Measurements from ENCODE around the gene SAFB2.

SAFB2 gene

GRCh38 chr19:5655412-5655811, 32.8 kb upstream of the SAFB2 start:
- no peak overlapping the region for H3K4me3 ChIP-seq (ENCODE audit: low read length in 2 of 2)
- no peaks in the 10 kb centered on the region for H3K27me3 ChIP-seq (ENCODE audit: control insufficient read depth in 2 of 2, insufficient read depth in 2 of 2, low read length in 2 of 2)
- H3K9me3 ChIP-seq (ENCODE audit: control insufficient read depth in 2 of 2, low read length in 2 of 2), result no peaks in the 10 kb centered on the region
- no peak overlapping the region for H3K9ac ChIP-seq (ENCODE audit: low read depth in 1 of 2, low read length in 2 of 2)
- H3K4me1 ChIP-seq (ENCODE audit: control insufficient read depth in 2 of 2, insufficient read depth in 2 of 2, low read length in 2 of 2), result no peaks in the 10 kb centered on the region
- peaks cover 62 to 71% of the 10 kb centered on the region in 2 donors for H3K36me3 ChIP-seq (ENCODE audit: control insufficient read depth in 2 of 2, insufficient read depth in 2 of 2, low read length in 2 of 2)
- H3K27ac ChIP-seq (ENCODE audit: low read depth in 2 of 2, low read length in 2 of 2), result no peak overlapping the region

GRCh38 chr19:5654931-5655330, 32.4 kb upstream of the SAFB2 start:
- Histone ChIP-seq H3K27me3 (ENCODE audit: control insufficient read depth in 2 of 2, insufficient read depth in 2 of 2, low read length in 2 of 2) (no peaks in the 10 kb centered on the region), H3K4me3 (ENCODE audit: low read length in 2 of 2) (no peak overlapping the region), H3K36me3 (ENCODE audit: control insufficient read depth in 2 of 2, insufficient read depth in 2 of 2, low read length in 2 of 2) (peaks cover 64 to 71% of the 10 kb centered on the region in 2 donors), H3K4me1 (ENCODE audit: control insufficient read depth in 2 of 2, insufficient read depth in 2 of 2, low read length in 2 of 2) (no peaks in the 10 kb centered on the region), H3K27ac (ENCODE audit: low read depth in 2 of 2, low read length in 2 of 2) (no peak overlapping the region), H3K9ac (ENCODE audit: low read depth in 1 of 2, low read length in 2 of 2) (no peak overlapping the region), H3K9me3 (ENCODE audit: control insufficient read depth in 2 of 2, low read length in 2 of 2) (no peaks in the 10 kb centered on the region)

- Histone ChIP-seq H3K9ac (ENCODE audit: low read depth in 1 of 2, low read length in 2 of 2) (no peak overlapping the region), H3K27me3 (ENCODE audit: control insufficient read depth in 2 of 2, insufficient read depth in 2 of 2, low read length in 2 of 2) (no peaks in the 10 kb centered on the region), H3K9me3 (ENCODE audit: control insufficient read depth in 2 of 2, low read length in 2 of 2) (no peaks in the 10 kb centered on the region), H3K36me3 (ENCODE audit: control insufficient read depth in 2 of 2, insufficient read depth in 2 of 2, low read length in 2 of 2) (peaks cover 65 to 78% of the 10 kb centered on the region in 2 donors), H3K4me3 (ENCODE audit: low read length in 2 of 2) (no peak overlapping the region), H3K4me1 (ENCODE audit: control insufficient read depth in 2 of 2, insufficient read depth in 2 of 2, low read length in 2 of 2) (no peaks in the 10 kb centered on the region), H3K27ac (ENCODE audit: low read depth in 2 of 2, low read length in 2 of 2) (no peak overlapping the region)
Measured at GRCh38 chr19:5652261-5652660, 29.7 kb upstream of the SAFB2 start.

- no peaks in the 10 kb centered on the region for H3K27me3 ChIP-seq (ENCODE audit: control insufficient read depth in 2 of 2, insufficient read depth in 2 of 2, low read length in 2 of 2)
- H3K27ac ChIP-seq (ENCODE audit: low read depth in 2 of 2, low read length in 2 of 2), result no peak overlapping the region
- H3K4me1 ChIP-seq (ENCODE audit: control insufficient read depth in 2 of 2, insufficient read depth in 2 of 2, low read length in 2 of 2), result no peaks in the 10 kb centered on the region
- no peak overlapping the region for H3K9ac ChIP-seq (ENCODE audit: low read depth in 1 of 2, low read length in 2 of 2)
- peaks cover 74 to 82% of the 10 kb centered on the region in 2 donors for H3K36me3 ChIP-seq (ENCODE audit: control insufficient read depth in 2 of 2, insufficient read depth in 2 of 2, low read length in 2 of 2)
- no peaks in the 10 kb centered on the region for H3K9me3 ChIP-seq (ENCODE audit: control insufficient read depth in 2 of 2, low read length in 2 of 2)
- H3K4me3 ChIP-seq (ENCODE audit: low read length in 2 of 2), result no peak overlapping the region
Measured at GRCh38 chr19:5651361-5651760, 28.8 kb upstream of the SAFB2 start.

- Histone ChIP-seq H3K36me3 (ENCODE audit: control insufficient read depth in 2 of 2, insufficient read depth in 2 of 2, low read length in 2 of 2) (peaks cover 77 to 86% of the 10 kb centered on the region in 2 donors), H3K4me1 (ENCODE audit: control insufficient read depth in 2 of 2, insufficient read depth in 2 of 2, low read length in 2 of 2) (no peaks in the 10 kb centered on the region), H3K27me3 (ENCODE audit: control insufficient read depth in 2 of 2, insufficient read depth in 2 of 2, low read length in 2 of 2) (no peaks in the 10 kb centered on the region), H3K27ac (ENCODE audit: low read depth in 2 of 2, low read length in 2 of 2) (no peak overlapping the region), H3K9ac (ENCODE audit: low read depth in 1 of 2, low read length in 2 of 2) (no peak overlapping the region), H3K9me3 (ENCODE audit: control insufficient read depth in 2 of 2, low read length in 2 of 2) (no peaks in the 10 kb centered on the region), H3K4me3 (ENCODE audit: low read length in 2 of 2) (no peak overlapping the region)
Measured at GRCh38 chr19:5648464-5648863, 25.9 kb upstream of the SAFB2 start.

GRCh38 chr19:5646703-5647102, 24.1 kb upstream of the SAFB2 start:
- Histone ChIP-seq H3K27me3 (ENCODE audit: control insufficient read depth in 2 of 2, insufficient read depth in 2 of 2, low read length in 2 of 2) (no peaks in the 10 kb centered on the region), H3K9me3 (ENCODE audit: control insufficient read depth in 2 of 2, low read length in 2 of 2) (no peaks in the 10 kb centered on the region), H3K4me3 (ENCODE audit: low read length in 2 of 2) (no peak overlapping the region), H3K4me1 (ENCODE audit: control insufficient read depth in 2 of 2, insufficient read depth in 2 of 2, low read length in 2 of 2) (no peaks in the 10 kb centered on the region), H3K9ac (ENCODE audit: low read depth in 1 of 2, low read length in 2 of 2) (no peak overlapping the region), H3K27ac (ENCODE audit: low read depth in 2 of 2, low read length in 2 of 2) (no peak overlapping the region), H3K36me3 (ENCODE audit: control insufficient read depth in 2 of 2, insufficient read depth in 2 of 2, low read length in 2 of 2) (peaks cover 74 to 86% of the 10 kb centered on the region in 2 donors)

GRCh38 chr19:5645409-5645808, 22.8 kb upstream of the SAFB2 start:
- Histone ChIP-seq H3K4me1 (ENCODE audit: control insufficient read depth in 2 of 2, insufficient read depth in 2 of 2, low read length in 2 of 2) (no peaks in the 10 kb centered on the region), H3K36me3 (ENCODE audit: control insufficient read depth in 2 of 2, insufficient read depth in 2 of 2, low read length in 2 of 2) (peaks cover 66 to 78% of the 10 kb centered on the region in 2 donors), H3K9me3 (ENCODE audit: control insufficient read depth in 2 of 2, low read length in 2 of 2) (no peaks in the 10 kb centered on the region), H3K27me3 (ENCODE audit: control insufficient read depth in 2 of 2, insufficient read depth in 2 of 2, low read length in 2 of 2) (no peaks in the 10 kb centered on the region), H3K27ac (ENCODE audit: low read depth in 2 of 2, low read length in 2 of 2) (no peak overlapping the region), H3K9ac (ENCODE audit: low read depth in 1 of 2, low read length in 2 of 2) (no peak overlapping the region), H3K4me3 (ENCODE audit: low read length in 2 of 2) (no peak overlapping the region)

GRCh38 chr19:5644037-5644436, 21.5 kb upstream of the SAFB2 start:
- Histone ChIP-seq H3K36me3 (ENCODE audit: control insufficient read depth in 2 of 2, insufficient read depth in 2 of 2, low read length in 2 of 2) (peaks cover 59 to 69% of the 10 kb centered on the region in 2 donors), H3K4me1 (ENCODE audit: control insufficient read depth in 2 of 2, insufficient read depth in 2 of 2, low read length in 2 of 2) (no peaks in the 10 kb centered on the region), H3K9me3 (ENCODE audit: control insufficient read depth in 2 of 2, low read length in 2 of 2) (no peaks in the 10 kb centered on the region), H3K27me3 (ENCODE audit: control insufficient read depth in 2 of 2, insufficient read depth in 2 of 2, low read length in 2 of 2) (no peaks in the 10 kb centered on the region), H3K4me3 (ENCODE audit: low read length in 2 of 2) (no peak overlapping the region), H3K9ac (ENCODE audit: low read depth in 1 of 2, low read length in 2 of 2) (no peak overlapping the region), H3K27ac (ENCODE audit: low read depth in 2 of 2, low read length in 2 of 2) (no peak overlapping the region)

GRCh38 chr19:5643060-5643459, 20.5 kb upstream of the SAFB2 start:
- Histone ChIP-seq H3K36me3 (ENCODE audit: control insufficient read depth in 2 of 2, insufficient read depth in 2 of 2, low read length in 2 of 2) (peaks cover 54 to 64% of the 10 kb centered on the region in 2 donors), H3K27ac (ENCODE audit: low read depth in 2 of 2, low read length in 2 of 2) (no peak overlapping the region), H3K4me1 (ENCODE audit: control insufficient read depth in 2 of 2, insufficient read depth in 2 of 2, low read length in 2 of 2) (no peaks in the 10 kb centered on the region), H3K9ac (ENCODE audit: low read depth in 1 of 2, low read length in 2 of 2) (no peak overlapping the region), H3K4me3 (ENCODE audit: low read length in 2 of 2) (no peak overlapping the region), H3K9me3 (ENCODE audit: control insufficient read depth in 2 of 2, low read length in 2 of 2) (no peaks in the 10 kb centered on the region), H3K27me3 (ENCODE audit: control insufficient read depth in 2 of 2, insufficient read depth in 2 of 2, low read length in 2 of 2) (no peaks in the 10 kb centered on the region)

- Histone ChIP-seq H3K9ac (ENCODE audit: low read depth in 1 of 2, low read length in 2 of 2) (no peak overlapping the region), H3K27me3 (ENCODE audit: control insufficient read depth in 2 of 2, insufficient read depth in 2 of 2, low read length in 2 of 2) (no peaks in the 10 kb centered on the region), H3K9me3 (ENCODE audit: control insufficient read depth in 2 of 2, low read length in 2 of 2) (no peaks in the 10 kb centered on the region), H3K27ac (ENCODE audit: low read depth in 2 of 2, low read length in 2 of 2) (no peak overlapping the region), H3K4me3 (ENCODE audit: low read length in 2 of 2) (no peak overlapping the region), H3K36me3 (ENCODE audit: control insufficient read depth in 2 of 2, insufficient read depth in 2 of 2, low read length in 2 of 2) (peaks cover 46 to 59% of the 10 kb centered on the region in 2 donors), H3K4me1 (ENCODE audit: control insufficient read depth in 2 of 2, insufficient read depth in 2 of 2, low read length in 2 of 2) (no peaks in the 10 kb centered on the region)
Measured at GRCh38 chr19:5642204-5642603, 19.6 kb upstream of the SAFB2 start.

- no peaks in the 10 kb centered on the region for H3K4me1 ChIP-seq (ENCODE audit: control insufficient read depth in 2 of 2, insufficient read depth in 2 of 2, low read length in 2 of 2)
- no peak overlapping the region for H3K9ac ChIP-seq (ENCODE audit: low read depth in 1 of 2, low read length in 2 of 2)
- H3K27me3 ChIP-seq (ENCODE audit: control insufficient read depth in 2 of 2, insufficient read depth in 2 of 2, low read length in 2 of 2), result no peaks in the 10 kb centered on the region
- no peaks in the 10 kb centered on the region for H3K9me3 ChIP-seq (ENCODE audit: control insufficient read depth in 2 of 2, low read length in 2 of 2)
- peaks cover 36 to 48% of the 10 kb centered on the region in 2 donors for H3K36me3 ChIP-seq (ENCODE audit: control insufficient read depth in 2 of 2, insufficient read depth in 2 of 2, low read length in 2 of 2)
- no peak overlapping the region for H3K4me3 ChIP-seq (ENCODE audit: low read length in 2 of 2)
- no peak overlapping the region for H3K27ac ChIP-seq (ENCODE audit: low read depth in 2 of 2, low read length in 2 of 2)
Measured at GRCh38 chr19:5641171-5641570, 18.6 kb upstream of the SAFB2 start.
